Measurements from ENCODE around the gene PTPN14. TPM values are rescaled to one million over a fixed set of nuclear protein-coding genes. Genes with fewer than 3 reads are reported as not detected.
A peak's percentile ranks its signal among the peaks of the same experiment; 100 is the strongest.

PTPN14 gene
- total RNA-seq, 1 experiment from 2014 or later: 42.8 TPM

DNA sequence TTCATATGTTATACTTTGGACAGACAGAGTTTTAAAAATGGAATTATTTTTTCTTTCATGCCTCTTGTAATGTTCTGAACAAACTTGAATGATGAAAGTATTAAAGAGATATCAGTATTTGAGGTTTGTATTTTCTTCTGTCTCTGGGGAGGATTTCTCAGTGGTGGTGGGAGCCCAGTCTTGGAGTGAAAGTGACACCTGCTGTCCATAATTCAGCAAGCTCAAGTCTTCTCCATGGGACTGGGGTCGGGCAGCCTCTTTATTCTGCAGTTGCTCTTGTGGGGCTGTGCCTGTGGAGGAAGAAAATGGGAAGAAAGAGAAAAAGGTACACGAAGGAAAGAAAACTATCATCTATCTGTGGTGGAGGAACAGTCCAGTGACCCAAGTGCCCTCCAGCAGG lies 214.4 kb downstream of the PTPN14 start:
- no peak for DNase-seq (ENCODE audit: low spot score)

- DNase-seq (ENCODE audit: low spot score): no peak
Measured at GRCh38 chr1:214335567-214335966, 215.8 kb downstream of the PTPN14 start.

DNA sequence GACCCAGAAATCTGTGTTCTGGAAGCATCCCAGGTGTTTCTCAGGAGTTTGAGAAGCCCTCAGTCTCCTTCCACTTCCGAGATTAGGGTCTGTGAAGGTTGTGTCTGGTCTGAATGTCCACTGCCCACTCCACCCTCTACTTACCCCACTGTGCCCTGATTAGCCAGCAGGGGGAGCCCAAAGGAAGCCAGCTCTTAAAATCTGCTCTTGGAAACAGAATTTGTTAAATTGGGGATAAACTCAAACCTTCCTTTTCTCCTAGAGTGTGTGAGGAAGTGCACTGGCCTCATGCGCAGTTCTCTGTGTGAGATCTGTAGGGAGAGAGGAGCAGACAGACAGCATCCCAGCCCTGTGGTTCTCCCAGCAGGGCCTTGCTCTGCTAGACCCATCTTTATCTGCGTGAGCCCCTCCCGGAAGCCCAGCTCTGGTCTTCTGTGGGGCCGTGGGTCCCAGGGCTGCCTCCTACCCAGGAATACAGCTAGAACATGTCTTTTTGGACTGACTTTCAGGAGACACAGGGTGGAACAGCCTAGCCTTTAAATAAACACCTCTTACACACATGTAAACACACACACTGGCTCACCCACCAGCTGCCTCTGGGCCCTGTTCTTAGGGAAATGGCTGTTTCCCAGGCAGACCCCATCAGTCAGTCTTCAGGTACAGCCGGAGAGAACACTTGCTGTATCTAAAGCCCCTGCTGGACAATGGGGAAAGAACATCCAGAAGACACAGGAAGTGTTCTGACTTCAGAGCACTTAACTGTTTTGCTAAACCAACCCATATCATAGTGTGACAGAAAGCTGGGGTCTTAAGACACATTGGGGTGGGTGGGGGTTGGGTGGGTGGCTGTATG lies 218.2 kb downstream of the PTPN14 start:
- peak; percentile 69 for DNase-seq (ENCODE audit: low spot score)

DNA sequence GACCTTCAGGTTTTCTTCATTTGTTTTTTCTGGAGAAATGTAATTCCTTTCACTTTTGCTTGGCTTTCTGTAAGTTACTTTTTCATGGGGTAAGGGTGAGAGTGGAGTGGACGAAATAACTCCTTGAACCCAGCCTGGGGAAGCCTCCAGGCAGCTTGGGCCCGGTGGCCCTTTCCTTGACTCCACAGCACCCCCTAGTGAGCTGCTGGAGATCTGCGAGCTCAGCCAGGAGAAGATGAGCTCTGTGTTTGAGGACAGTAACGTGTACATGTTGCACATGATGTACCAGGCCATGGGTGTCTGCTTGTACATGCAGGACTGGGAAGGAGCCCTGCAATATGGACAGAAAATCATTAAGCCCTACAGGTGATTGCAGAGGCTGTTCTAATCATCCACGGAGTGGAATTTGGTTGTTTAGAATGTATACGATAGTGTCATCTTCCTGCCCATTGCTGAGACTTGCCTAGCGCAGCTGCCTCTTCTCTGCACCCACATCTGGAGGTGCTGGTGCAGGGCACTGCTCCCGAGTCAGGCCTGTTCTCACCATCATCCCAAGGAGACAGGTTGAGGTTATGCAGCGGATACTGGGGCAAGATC lies 219.5 kb downstream of the PTPN14 start:
- DNase-seq (ENCODE audit: low spot score): peak; percentile 52

DNA sequence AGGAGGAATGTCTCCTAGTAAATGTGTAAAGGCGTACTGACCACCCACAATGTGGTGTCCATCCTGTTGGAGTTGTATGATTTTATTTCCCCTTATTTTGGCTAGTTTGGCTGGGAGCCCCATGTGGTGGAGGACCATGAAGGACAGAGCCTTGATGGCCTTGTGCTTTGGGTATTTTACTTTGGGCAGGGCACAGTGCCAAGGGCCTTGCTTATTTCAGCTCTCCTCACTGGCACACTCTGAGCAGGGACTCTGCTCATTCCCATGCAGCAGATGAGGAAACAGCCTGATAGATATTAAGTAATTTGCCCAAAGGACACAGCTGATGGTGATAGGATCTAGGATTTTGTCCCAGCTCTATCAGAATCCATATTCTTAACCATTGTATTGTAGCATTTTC lies 220.2 kb downstream of the PTPN14 start:
- no peak for DNase-seq (ENCODE audit: low spot score)

DNA sequence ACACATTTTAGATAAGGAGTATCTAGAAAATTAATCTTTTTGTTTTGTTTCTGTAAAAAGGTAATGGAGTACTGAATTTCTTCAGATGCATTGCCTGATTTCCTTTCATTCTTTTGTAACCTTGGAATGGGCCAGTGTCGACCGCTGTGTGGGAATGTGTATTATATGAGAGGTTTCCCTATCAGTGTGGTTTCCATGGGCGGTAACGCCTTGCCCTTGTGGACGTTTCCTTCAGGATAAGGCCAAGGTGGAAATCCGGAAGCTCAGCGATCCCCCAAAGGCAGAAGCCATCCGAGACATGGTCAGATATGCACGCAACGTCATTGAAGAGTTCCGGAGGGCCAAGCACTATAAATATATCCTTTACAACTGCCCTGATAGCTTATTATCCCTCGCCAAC lies 220.7 kb downstream of the PTPN14 start:
- no peak for DNase-seq (ENCODE audit: low spot score)

DNA sequence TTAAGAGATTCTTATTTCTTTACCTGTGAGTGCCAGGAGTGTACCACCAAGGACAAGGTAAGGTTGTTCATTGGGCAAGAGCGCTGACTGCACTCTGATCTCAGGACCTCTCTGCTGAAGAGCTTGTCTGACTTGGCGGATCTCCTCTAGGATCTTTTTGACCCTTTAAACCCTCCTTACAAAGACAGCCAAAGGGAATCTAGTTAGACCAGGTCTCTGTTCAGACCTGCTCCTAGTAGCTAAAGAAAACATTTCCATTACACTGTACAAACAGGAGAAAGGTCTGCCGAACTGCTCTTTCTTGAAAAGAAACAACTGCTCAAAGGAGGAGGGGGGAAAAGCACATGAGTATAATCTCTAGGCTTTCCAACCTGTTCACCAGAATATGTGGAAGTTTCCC lies 221.2 kb downstream of the PTPN14 start:
- no peak for DNase-seq (ENCODE audit: low spot score)

- no peak for DNase-seq (ENCODE audit: low spot score)
Measured at GRCh38 chr1:214329470-214330220, 221.8 kb downstream of the PTPN14 start.

GRCh38 chr1:214328770-214329469 lies 222.5 kb downstream of the PTPN14 start:
- peak; percentile 90 for DNase-seq (ENCODE audit: low spot score)

- no peak for DNase-seq (ENCODE audit: low spot score)
Measured at GRCh38 chr1:214327514-214327913, 223.9 kb downstream of the PTPN14 start.

DNA sequence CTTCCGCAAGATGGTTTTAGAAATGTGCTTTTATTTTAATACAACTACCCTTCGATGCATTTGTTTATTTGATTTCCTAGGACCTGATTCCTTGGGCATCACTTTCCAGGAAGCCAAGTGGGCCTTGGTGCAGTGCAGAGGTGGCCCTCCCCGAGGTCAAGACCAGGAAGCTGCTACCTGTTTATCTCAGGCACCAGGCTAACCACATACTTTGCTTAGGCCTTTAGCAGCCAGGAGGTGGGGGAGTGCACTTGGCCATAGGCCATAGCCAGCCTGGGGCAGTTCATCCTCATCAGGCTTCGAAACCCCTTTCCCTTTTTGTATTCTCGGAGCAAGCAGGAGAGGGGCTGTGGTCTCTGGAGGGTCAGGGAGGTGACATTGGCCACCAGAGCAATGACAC lies 225.0 kb downstream of the PTPN14 start:
- no peak for DNase-seq (ENCODE audit: low spot score)

DNA sequence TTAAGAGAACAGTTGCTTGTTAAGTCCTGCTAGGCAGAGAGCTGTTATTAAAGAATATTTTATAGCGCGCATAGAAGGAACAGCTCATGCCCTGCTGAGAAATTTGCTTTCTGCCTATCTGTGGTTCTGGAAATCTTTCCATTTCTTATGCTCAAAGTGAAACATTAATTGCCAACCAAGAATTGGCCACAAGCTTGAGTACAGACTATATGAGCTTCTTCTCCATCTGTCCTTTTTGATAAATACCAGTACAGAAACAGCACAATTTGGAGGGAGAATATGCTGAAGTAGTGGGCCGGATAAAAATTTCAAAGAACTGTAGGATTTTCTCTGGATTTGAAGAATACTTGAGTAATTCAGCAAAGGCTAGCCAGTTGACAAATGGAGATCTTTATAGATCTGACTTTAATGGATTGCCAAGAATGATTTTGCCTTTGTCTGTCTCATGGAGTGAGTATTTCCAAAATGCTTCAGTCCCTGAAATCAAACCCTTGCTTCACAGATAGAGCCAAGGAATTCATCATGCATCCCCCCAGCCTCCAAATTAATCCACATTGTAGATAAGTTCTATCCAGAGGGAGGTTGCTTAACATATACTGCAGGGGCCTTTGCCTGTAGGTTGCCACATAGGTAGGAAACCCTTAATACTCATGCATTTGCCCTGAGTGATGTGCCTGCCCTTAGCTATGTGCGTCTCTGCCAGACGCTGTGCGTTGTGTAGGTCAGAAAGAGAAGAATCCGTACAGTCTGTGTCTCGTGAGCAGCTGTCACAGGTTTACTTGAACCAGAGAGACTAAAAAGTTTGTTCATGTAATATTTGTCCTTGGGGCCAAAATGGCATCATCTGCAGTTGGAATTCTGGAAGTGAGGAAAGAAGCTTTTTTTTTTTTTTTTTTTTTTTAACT lies 226.3 kb downstream of the PTPN14 start:
- no peak for DNase-seq (ENCODE audit: low spot score)

- no peak for DNase-seq (ENCODE audit: low spot score)
Measured at GRCh38 chr1:214321705-214322453, 229.5 kb downstream of the PTPN14 start.

DNA sequence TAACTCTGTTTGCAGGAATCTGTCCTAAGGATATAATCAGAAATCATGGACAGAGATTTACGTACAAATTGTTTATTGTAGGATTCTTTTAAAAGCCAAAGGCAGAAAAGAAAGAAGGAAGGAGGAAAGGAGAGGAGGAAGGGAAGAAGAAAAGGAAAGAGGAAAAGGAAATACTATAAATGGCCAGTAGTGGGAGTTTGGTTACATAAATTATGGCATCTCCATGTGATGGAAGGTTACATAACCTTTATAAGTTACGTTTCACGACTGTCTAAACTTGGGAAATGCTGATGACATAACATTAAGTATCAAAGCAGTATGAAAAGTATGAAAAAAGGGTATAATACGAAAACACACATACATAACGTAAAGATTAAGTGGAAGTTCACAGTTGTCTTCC lies 231.5 kb downstream of the PTPN14 start:
- DNase-seq (ENCODE audit: low spot score): no peak

DNA sequence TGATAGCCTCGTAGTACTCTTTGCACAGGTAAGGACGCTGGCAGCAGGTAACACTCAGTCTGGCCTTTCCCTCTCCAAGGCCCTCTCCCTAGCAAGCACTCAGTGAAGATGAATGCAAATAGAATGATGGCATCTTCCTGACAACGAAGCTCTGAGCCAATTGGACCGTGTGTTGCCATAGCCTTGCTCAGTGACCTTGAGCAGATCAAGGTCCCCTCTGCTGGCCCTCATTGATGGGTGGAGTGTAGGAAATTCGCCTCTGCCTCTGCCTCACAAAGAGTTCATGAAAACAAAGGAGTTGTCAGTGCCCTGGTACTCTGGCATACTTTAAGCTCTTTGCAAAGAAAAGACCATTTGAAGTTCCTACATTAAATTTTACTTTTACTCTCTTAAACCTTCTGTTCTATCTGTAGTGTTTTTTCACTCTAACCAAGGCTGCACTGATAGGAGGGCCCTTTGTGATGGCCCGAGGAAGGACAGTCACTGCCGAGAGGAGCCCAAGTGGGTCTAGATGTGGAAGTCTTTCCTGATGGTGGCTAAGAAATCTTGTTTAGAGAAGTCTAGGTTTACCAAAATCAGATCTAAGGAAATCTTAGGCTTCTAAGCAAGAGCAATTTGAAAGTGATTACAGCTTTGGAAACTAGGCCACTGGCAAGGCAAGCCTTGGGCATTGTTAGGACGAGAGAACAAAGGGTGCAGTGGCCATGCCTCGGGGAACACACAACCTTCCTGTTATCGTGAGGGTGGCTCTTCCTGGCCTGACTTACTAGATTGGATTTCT lies 232.3 kb downstream of the PTPN14 start:
- DNase-seq (ENCODE audit: low spot score): no peak

- DNase-seq (ENCODE audit: low spot score): peak; percentile 35
Measured at GRCh38 chr1:214318356-214318755, 233.0 kb downstream of the PTPN14 start.

DNA sequence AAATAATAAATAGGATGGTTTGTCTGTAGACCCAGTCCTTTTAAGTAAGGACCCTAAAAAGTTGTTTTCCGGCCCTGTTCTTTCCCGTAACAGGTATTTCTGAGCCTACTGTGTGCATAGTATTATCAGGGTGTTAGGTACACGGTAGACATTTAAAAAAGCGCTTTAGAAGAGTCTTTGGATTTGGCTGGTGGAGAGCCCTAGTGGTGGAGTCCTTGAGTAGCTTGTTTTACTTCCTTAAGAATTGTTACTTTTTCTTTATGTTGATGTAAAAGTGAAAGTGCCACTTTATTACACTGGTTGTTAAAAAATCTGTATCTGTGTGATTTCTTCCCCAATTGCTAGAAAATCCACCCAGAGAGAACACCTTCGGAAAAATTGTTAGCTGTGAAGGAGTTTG lies 233.7 kb downstream of the PTPN14 start:
- DNase-seq (ENCODE audit: low spot score): no peak

DNA sequence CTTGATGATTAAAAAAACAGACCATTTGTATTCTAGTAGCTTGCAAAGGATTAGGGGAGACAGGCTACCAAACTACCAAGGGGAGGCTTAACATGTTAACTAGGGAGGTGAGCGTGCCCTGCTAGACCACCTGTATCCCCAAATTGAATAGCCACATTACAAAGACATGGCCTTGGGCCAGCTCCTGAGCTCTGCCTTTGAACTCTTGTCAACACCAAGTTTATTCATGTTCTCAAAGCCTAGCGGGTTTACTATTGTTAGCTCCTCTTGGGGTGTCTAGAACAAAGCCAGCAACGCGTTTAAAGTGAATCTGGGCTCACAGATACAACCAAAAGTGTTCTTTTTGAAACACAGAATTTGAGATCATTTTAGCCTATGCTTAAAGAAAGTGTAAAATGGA lies 234.1 kb downstream of the PTPN14 start:
- no peak for DNase-seq (ENCODE audit: low spot score)

DNA sequence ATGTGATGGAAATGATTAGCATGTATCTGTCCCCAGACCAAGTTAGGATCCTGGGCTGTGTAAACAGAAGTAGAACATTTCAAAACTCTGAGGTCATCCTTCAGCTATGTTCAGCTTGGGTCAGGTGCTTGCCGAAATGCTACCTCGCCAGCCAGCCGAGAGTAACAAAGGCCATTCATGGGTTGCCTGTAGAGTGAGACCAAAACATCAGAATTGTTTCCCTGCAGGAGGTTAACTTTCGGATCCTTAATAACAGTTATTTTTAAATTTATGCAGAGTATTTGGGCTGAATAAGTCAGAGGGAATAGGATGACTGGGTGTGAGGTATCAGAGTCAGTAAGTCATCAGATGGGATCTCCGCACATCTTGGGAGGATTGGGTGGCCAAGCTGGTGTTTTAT lies 234.8 kb downstream of the PTPN14 start:
- DNase-seq (ENCODE audit: low spot score): peak; percentile 73

All from A172 (cell line).